Jurkat, Clone E6-1 (cell line): ENCODE measurements around the gene ZMYND8.
"Not testable (repeated sequence)": the region's sequence is repeated elsewhere in the genome, so short reads cannot be mapped to it uniquely, and the experiment has no call there.

Source experiments
- DNase-seq: peaks from one replicate; pipeline ENCODE4 v3.0.0-alpha.2; 2011; ENCODE audit warnings: low read depth, low spot score
- H3K4me3 ChIP-seq: 2 replicates; pipeline ENCODE4 v1.5.1; 2011; ENCODE audit warnings: mild to moderate bottlenecking, low read length, control low read depth, moderate library complexity

Gene ZMYND8

DNA sequence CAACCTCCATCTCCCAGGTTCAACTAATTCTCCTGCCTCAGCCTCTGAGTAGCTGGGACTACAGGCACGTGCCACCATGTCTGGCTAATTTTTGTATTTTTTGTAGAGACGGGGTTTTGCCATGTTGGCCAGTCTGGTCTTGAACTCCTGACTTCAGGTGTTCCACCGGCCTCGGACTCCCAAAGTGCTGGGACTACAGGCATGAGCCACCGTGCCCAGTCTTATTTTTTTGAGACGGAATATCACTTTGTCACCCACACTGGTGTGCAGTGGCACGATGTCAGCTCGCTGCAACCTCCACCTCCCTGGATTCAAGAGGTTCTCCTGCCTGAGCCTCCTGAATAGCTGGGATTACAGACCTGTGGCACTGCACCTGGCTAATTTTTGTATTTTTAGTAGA lies 17.6 kb upstream of the ZMYND8 start:
- not testable (repeated sequence) for H3K4me3 ChIP-seq, DNase-seq

DNA sequence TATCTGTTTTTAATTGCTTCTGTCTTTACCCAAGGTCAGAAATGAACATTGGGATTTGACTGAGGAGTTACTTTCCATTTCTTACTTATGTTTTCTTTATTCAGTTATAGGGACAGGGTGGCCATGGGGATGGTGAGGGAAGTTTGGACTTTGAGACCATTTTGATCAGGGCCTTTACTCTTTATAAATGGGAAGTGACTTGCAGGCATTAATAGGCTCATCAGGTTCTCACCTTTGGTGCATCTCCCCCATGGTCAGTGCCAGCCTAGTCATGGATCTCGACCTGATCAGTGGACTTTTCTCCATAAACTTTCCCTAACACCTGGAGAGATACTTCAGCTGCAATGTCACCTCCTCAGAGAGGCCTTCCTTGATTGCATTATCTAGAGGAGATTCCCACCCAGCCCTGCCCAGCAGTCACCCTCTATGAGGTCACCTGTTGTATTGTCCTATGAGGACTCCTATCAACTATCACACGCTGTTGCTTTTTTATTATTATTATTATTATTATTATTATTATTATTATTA lies 16.8 kb upstream of the ZMYND8 start:
- H3K4me3 ChIP-seq, result no peak overlapping the region
- DNase-seq, result no peak

GRCh38 chr20:47370850-47371782 lies 14.6 kb upstream of the ZMYND8 start:
- DNase-seq, result no peak
- no peak overlapping the region for H3K4me3 ChIP-seq

GRCh38 chr20:47370214-47370613 lies 13.7 kb upstream of the ZMYND8 start:
- no peak for DNase-seq
- H3K4me3 ChIP-seq, result no peak overlapping the region

- no peak overlapping the region for H3K4me3 ChIP-seq
- DNase-seq, result no peak
These were observed 11.8 kb upstream of the ZMYND8 start for GRCh38 chr20:47368301-47368700.

- not testable (repeated sequence) for H3K4me3 ChIP-seq, DNase-seq
These were observed 9.8 kb upstream of the ZMYND8 start for GRCh38 chr20:47366301-47366700.

DNA sequence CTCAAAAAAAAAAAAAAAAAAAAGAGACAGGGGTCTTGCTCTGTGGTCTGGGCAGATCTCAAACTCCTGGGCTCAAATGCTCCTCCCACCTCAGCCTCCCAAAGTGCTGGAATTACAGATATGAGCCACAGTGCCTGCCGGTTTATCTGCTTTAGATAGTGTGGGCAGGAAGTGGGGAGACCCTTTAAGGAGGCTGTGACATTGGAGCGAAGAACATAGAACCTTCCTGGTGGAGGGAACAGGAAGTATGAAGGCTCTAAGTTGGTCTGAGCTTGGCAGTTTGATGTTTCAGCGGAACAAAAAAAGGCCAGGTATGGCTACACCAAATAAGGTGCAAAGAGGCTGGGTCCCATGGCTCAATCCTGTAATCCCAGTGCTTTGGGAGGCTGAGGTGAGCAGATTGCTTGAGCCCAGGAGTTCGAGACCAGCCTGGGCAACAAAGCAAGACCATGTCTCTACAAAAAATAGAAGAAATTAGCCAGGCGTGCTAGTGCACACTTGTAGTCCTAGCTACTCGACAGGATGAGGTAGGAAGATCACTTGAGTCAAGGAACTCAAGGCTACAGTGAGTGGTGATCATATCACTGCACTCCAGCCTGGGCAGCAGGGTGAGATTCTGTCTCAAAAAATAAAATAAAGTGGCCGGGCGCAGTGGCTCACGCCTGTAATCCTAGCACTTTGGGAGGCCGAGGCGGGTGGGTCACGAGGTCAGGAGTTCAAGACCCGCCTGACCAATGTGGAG lies 8.7 kb upstream of the ZMYND8 start:
- H3K4me3 ChIP-seq, result no peak overlapping the region
- DNase-seq, result peak; percentile 76

DNA sequence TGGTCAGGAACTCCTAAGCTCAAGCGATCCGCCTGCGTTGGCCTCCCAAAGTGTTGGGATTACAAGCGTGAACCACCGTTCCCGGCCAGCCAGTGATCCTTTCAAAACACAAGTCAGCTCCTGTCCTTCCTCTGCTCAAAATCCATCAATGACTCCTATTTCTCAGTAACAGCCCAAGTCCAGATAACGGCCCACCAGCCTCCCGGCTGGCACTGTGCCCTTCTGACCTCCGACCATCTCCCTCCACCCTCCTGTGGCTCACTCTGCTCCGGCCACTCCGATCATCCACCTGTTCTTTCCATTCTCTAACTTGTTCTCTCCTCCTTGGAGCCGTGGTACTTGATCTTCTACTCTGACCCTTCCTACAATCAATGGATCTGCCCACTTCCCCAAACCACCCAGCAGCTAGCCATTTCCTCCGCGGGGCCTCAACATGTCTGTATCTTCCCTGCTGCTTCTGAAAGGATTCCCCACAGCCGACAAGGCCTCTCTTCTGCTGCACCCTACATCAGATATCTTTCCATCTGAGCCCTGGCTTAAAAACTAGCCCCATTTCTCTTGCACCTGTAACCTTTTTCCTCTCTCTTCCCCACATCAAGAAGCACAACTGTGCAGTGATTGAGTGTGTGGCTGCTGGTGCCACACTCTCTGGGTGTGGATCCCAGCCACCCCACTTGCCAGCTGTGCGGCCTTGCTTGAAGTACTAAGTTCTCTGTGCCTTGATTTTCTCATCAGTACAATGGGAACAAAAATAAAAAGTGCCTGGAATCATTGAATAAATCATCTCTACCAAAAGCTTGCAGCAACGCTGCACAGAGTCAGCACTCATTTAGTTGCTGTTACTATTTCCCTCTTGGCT lies 6.1 kb upstream of the ZMYND8 start:
- no peak overlapping the region for H3K4me3 ChIP-seq
- DNase-seq, result peak; percentile 84

DNA sequence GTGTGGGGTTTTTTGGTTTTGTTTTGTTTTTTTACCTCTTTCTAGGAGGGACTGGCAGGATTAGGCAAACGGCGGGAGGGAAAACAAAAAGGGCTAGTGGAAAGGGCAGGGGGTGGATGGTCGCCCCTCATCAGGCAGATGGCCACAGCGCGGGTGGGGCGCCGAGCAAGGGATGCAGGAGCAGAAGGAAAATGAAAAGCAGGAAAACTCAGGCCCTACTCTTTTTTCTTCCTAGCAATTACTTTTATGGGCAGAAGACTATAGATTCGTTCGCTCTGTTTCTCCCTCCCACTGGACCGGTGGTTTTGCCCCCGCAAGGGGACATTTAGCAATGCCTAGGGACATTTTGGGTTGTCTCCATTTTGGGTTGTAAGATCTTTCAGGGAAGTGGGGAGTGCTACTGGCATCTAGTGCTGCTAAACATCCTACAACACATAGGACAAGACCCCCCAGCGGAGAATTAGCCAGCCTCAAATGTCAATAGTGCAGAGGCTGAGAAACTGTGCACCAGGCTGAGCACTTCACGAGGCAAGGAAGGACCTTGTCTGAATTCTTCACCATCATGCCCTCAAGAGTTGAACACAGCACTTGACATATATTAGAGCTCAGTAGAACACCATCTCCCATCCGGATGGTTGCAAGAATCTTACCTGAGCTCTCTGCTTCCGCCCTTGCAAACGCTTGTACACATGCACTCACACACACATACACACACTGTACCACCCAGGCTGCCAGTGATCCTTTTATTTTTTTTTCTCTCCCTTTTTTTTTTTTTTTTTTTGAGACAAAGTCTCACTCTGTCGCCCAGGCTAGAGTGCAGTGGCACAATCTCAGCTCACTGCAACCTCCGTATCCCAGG lies 4.8 kb upstream of the ZMYND8 start:
- H3K4me3 ChIP-seq, result no peak overlapping the region
- no peak for DNase-seq

- no peak for DNase-seq
- H3K4me3 ChIP-seq, result no peak overlapping the region
These were observed 4.0 kb upstream of the ZMYND8 start for GRCh38 chr20:47360297-47361056.

DNA sequence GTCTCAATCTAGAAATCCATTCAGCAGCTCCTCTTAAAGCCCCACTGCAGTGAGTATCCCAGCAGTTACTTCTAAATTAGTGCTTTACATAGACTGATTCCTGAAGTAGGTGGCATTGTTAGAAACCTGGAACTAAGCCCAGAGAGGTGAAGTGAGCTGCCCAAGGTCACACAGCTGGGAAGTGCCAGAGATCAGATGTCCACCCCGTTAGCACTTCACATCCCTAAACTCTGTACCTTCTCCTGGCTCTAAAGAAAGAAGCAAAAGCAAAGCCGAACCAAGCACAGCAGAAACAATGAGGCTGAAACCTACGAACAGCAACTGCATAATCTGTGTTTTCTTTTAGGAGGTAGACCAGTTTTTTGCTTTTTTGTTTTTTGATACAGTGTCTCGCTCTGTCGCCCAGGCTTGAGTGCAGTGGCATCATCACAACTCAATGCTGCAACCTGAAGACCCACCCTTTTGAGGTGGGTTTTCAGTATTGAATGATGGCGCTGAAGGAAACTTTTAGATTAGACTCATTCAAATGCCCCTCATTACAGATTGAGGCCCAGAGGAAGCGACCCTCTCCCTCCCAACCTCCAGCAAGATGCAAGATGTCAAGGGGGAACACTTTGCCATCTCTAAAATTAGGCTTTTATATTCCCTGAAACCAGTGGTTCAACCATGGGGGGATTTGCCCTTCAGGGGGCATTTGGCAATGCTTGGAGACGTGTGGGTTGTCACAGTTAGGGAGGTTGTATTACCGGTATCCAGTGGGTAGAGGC lies 3.2 kb upstream of the ZMYND8 start:
- H3K4me3 ChIP-seq, result no peak overlapping the region
- no peak for DNase-seq

- H3K4me3 ChIP-seq, result no peak overlapping the region
- DNase-seq, result no peak
These were observed 2.4 kb upstream of the ZMYND8 start for GRCh38 chr20:47358672-47359529.

DNA sequence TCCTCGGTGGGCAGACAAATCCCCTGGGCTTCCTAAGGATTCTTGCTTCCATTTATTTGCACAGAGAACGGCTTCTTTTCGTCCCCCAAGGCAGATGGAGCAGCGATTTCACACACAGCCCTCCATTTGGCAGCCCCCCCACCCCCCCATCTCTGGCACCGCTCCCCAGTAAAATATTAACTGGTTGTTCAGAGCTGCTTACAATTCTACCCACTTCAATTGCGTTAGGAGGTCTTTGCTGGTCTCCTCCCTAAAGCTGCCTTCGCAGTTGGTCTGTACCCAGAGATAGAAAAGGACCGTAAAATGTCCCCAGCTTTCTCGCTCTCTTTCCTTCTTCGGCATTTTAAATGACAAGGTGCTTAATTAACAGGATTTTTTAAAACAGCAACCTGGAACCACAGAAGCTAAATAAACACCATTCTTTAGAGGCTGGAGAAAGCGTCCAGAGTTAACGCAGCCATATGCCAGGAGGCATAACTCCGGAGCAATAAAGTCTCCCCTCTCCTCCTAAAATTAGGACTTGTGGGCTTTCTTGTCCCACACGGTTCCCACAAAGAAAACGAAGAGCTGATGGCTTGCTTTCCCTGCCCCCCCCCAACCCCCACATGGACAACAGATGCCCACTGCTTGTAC lies 1.7 kb upstream of the ZMYND8 start:
- no peak for DNase-seq
- no peak overlapping the region for H3K4me3 ChIP-seq

GRCh38 chr20:47357296-47358038 lies 968 bp upstream of the ZMYND8 start:
- no peak overlapping the region; the same call in 1 of the 2 replicates for H3K4me3 ChIP-seq
- DNase-seq, result no peak

DNA sequence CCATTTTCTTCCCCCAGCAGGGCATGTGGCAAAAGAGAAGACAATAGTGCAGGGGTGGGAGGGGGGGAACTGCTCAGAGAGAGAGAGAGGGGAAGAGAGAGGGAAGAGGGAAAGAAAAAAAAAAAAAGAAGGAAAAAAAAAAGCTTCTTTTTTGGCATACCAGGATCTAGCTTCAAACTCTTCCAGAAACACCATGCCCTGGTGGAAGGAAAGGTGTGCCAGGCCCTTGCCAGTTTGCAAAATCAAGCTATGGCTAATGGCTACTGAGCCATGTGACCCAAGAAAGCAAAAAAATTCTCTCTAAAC lies 326 bp downstream of the ZMYND8 start:
- peak overlapping the region; percentile 57 for H3K4me3 ChIP-seq
- no peak for DNase-seq
